ENCODE data around the gene SF3A2. TPM values are rescaled to one million over a fixed set of nuclear protein-coding genes. Genes with fewer than 3 reads are reported as not detected.

SF3A2 gene
- 25.3 and 25.8 TPM in 2 replicates for total RNA-seq (2012; rRNA removed)

GRCh38 chr19:2236314-2237050 lies at the start of gene SF3A2, which contains the start of gene PLEKHJ1:
SF3A2 (plus strand) TSS chr19:2236824; CDS start chr19:2243419, 6,595 bp downstream.
PLEKHJ1 (minus strand) TSS chr19:2236329; CDS start chr19:2236248, 81 bp downstream.
- Histone ChIP-seq H3K27me3 (ENCODE audit: control insufficient read depth, insufficient read depth, low read length) (no peaks in the 10 kb centered on the region), H3K36me3 (ENCODE audit: insufficient read depth, low read length) (peaks cover 24% of the 10 kb centered on the region), H3K9me3 (replicated peaks; ENCODE audit: low read length) (no peaks in the 10 kb centered on the region), H3K4me2 (ENCODE audit: low read length) (peak within 1 kb of the TSS; percentile 99), H3K4me1 (ENCODE audit: control insufficient read depth, insufficient read depth, low read length) (peaks cover 52% of the 10 kb centered on the region), H3K9ac (ENCODE audit: low read depth, low read length) (peak within 1 kb of the TSS; percentile 94), H3K4me3 (ENCODE audit: low read length) (peak within 1 kb of the TSS; percentile 90)

GRCh38 chr19:2187159-2187558 lies 49.5 kb upstream of the SF3A2 start:
- no peak overlapping the region for H3K4me2 ChIP-seq (ENCODE audit: low read length)
- no peaks in the 10 kb centered on the region for H3K9me3 ChIP-seq (replicated peaks; ENCODE audit: low read length)
- peaks cover 39% of the 10 kb centered on the region for H3K4me1 ChIP-seq (ENCODE audit: control insufficient read depth, insufficient read depth, low read length)
- no peaks in the 10 kb centered on the region for H3K27me3 ChIP-seq (ENCODE audit: control insufficient read depth, insufficient read depth, low read length)
- peaks cover 79% of the 10 kb centered on the region for H3K36me3 ChIP-seq (ENCODE audit: insufficient read depth, low read length)
- H3K9ac ChIP-seq (ENCODE audit: low read depth, low read length), result no peak overlapping the region
- no peak overlapping the region for H3K4me3 ChIP-seq (ENCODE audit: low read length)

GRCh38 chr19:2188708-2189385 lies 47.8 kb upstream of the SF3A2 start:
- Histone ChIP-seq H3K36me3 (ENCODE audit: insufficient read depth, low read length) (peaks cover 80% of the 10 kb centered on the region), H3K9me3 (replicated peaks; ENCODE audit: low read length) (no peaks in the 10 kb centered on the region), H3K4me2 (ENCODE audit: low read length) (no peak overlapping the region), H3K9ac (ENCODE audit: low read depth, low read length) (no peak overlapping the region), H3K27me3 (ENCODE audit: control insufficient read depth, insufficient read depth, low read length) (no peaks in the 10 kb centered on the region), H3K4me3 (ENCODE audit: low read length) (no peak overlapping the region), H3K4me1 (ENCODE audit: control insufficient read depth, insufficient read depth, low read length) (peaks cover 25% of the 10 kb centered on the region)

- no peaks in the 10 kb centered on the region for H3K9me3 ChIP-seq (replicated peaks; ENCODE audit: low read length)
- H3K4me2 ChIP-seq (ENCODE audit: low read length), result no peak overlapping the region
- H3K4me1 ChIP-seq (ENCODE audit: control insufficient read depth, insufficient read depth, low read length), result peaks cover 25% of the 10 kb centered on the region
- H3K4me3 ChIP-seq (ENCODE audit: low read length), result no peak overlapping the region
- H3K27me3 ChIP-seq (ENCODE audit: control insufficient read depth, insufficient read depth, low read length), result no peaks in the 10 kb centered on the region
- H3K9ac ChIP-seq (ENCODE audit: low read depth, low read length), result no peak overlapping the region
- peaks cover 81% of the 10 kb centered on the region for H3K36me3 ChIP-seq (ENCODE audit: insufficient read depth, low read length)
Measured at GRCh38 chr19:2189880-2190279, 46.7 kb upstream of the SF3A2 start.

DNA sequence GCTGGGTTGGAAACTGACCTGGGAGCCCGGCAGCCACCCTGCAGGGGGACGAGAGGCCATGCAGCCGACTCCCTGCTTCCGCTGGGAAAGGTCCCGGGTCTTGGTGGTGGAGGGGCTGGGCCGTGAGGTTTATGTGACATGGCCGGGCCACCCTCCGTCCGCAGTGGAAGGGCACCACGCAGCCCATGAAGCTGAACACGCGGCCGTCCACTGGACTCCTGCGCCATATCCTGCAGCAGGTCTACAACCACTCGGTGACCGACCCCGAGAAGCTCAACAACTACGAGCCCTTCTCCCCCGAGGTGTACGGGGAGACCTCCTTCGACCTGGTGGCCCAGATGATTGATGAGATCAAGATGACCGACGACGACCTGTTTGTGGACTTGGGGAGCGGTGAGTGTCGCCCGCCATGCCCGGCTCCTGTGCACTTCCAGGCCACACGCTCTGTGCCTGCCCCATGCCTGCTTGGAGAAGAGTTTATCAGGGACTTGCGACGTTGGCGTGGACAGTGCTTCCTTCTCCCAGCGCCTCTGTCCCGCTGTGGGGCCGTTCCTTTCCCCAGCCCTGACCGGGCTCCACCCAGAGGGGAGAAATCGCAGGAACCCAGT lies 45.7 kb upstream of the SF3A2 start:
- no peaks in the 10 kb centered on the region for H3K27me3 ChIP-seq (ENCODE audit: control insufficient read depth, insufficient read depth, low read length)
- no peaks in the 10 kb centered on the region for H3K9me3 ChIP-seq (replicated peaks; ENCODE audit: low read length)
- peaks cover 19% of the 10 kb centered on the region for H3K4me1 ChIP-seq (ENCODE audit: control insufficient read depth, insufficient read depth, low read length)
- H3K9ac ChIP-seq (ENCODE audit: low read depth, low read length), result no peak overlapping the region
- no peak overlapping the region for H3K4me2 ChIP-seq (ENCODE audit: low read length)
- H3K36me3 ChIP-seq (ENCODE audit: insufficient read depth, low read length), result peaks cover 89% of the 10 kb centered on the region
- H3K4me3 ChIP-seq (ENCODE audit: low read length), result no peak overlapping the region

- H3K4me2 ChIP-seq (ENCODE audit: low read length), result no peak overlapping the region
- H3K9ac ChIP-seq (ENCODE audit: low read depth, low read length), result no peak overlapping the region
- H3K36me3 ChIP-seq (ENCODE audit: insufficient read depth, low read length), result peaks cover 88% of the 10 kb centered on the region
- H3K27me3 ChIP-seq (ENCODE audit: control insufficient read depth, insufficient read depth, low read length), result no peaks in the 10 kb centered on the region
- H3K4me1 ChIP-seq (ENCODE audit: control insufficient read depth, insufficient read depth, low read length), result peaks cover 12% of the 10 kb centered on the region
- H3K4me3 ChIP-seq (ENCODE audit: low read length), result no peak overlapping the region
- no peaks in the 10 kb centered on the region for H3K9me3 ChIP-seq (replicated peaks; ENCODE audit: low read length)
Measured at GRCh38 chr19:2191456-2192310, 44.9 kb upstream of the SF3A2 start.

DNA sequence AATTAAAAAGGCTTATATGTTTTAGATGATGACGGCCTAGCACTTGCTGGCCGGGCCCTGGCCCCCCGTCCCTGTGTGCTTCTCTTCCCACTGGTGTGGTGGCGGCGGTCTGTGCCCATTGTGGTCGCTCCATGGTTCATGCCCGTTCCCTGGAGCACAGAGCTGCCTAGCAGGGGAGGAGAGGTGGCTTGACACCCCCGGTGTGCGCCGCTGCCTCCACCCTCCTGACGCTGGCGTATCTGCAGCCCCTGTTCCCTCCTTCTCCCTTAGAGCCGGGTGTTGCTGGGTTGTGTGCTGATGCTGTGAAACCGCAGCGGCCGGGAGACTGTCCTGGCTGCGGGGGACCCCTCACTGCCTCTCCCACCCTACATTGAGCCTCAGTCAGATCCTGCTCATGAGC lies 43.8 kb upstream of the SF3A2 start:
- no peak overlapping the region for H3K9ac ChIP-seq (ENCODE audit: low read depth, low read length)
- peaks cover 91% of the 10 kb centered on the region for H3K36me3 ChIP-seq (ENCODE audit: insufficient read depth, low read length)
- H3K9me3 ChIP-seq (replicated peaks; ENCODE audit: low read length), result no peaks in the 10 kb centered on the region
- peaks cover 6% of the 10 kb centered on the region for H3K4me1 ChIP-seq (ENCODE audit: control insufficient read depth, insufficient read depth, low read length)
- H3K4me3 ChIP-seq (ENCODE audit: low read length), result no peak overlapping the region
- no peak overlapping the region for H3K4me2 ChIP-seq (ENCODE audit: low read length)
- no peaks in the 10 kb centered on the region for H3K27me3 ChIP-seq (ENCODE audit: control insufficient read depth, insufficient read depth, low read length)

GRCh38 chr19:2193807-2194206 lies 42.8 kb upstream of the SF3A2 start:
- no peak overlapping the region for H3K9ac ChIP-seq (ENCODE audit: low read depth, low read length)
- no peaks in the 10 kb centered on the region for H3K9me3 ChIP-seq (replicated peaks; ENCODE audit: low read length)
- no peak overlapping the region for H3K4me2 ChIP-seq (ENCODE audit: low read length)
- H3K36me3 ChIP-seq (ENCODE audit: insufficient read depth, low read length), result peaks cover 84% of the 10 kb centered on the region
- no peaks in the 10 kb centered on the region for H3K27me3 ChIP-seq (ENCODE audit: control insufficient read depth, insufficient read depth, low read length)
- peaks cover 6% of the 10 kb centered on the region for H3K4me1 ChIP-seq (ENCODE audit: control insufficient read depth, insufficient read depth, low read length)
- H3K4me3 ChIP-seq (ENCODE audit: low read length), result no peak overlapping the region

DNA sequence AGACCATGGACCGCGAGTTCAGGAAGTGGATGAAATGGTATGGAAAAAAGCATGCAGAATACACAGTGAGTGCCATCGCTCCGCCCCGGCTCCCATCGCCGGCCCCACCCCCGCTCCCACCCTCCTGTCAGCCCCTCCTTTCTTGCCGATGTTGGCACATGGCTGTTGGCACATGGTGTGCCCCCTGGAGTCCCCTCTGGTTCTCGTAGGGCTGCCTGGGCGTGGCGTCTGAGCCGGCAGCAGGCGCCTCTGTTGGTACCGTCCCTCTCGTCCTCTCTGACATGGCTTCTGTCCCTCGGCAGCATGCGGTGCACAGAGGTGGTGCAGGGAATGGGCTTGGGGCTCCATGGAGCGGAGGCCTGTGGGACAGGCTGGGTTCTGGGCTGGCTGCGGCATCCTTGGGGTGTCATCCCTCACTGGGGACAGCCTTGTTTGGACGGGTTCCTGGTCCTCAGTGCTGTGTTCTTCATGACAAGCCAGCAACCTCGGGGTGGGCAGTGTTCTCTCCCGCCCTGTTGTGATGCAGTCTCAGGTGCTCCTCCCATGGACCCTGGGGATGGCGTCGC lies 42.0 kb upstream of the SF3A2 start:
- no peak overlapping the region for H3K4me3 ChIP-seq (ENCODE audit: low read length)
- no peak overlapping the region for H3K4me2 ChIP-seq (ENCODE audit: low read length)
- no peak overlapping the region for H3K9ac ChIP-seq (ENCODE audit: low read depth, low read length)
- no peaks in the 10 kb centered on the region for H3K27me3 ChIP-seq (ENCODE audit: control insufficient read depth, insufficient read depth, low read length)
- no peaks in the 10 kb centered on the region for H3K4me1 ChIP-seq (ENCODE audit: control insufficient read depth, insufficient read depth, low read length)
- H3K36me3 ChIP-seq (ENCODE audit: insufficient read depth, low read length), result peaks cover 78% of the 10 kb centered on the region
- no peaks in the 10 kb centered on the region for H3K9me3 ChIP-seq (replicated peaks; ENCODE audit: low read length)

GRCh38 chr19:2195361-2195760 lies 41.3 kb upstream of the SF3A2 start:
- Histone ChIP-seq H3K9ac (ENCODE audit: low read depth, low read length) (no peak overlapping the region), H3K27me3 (ENCODE audit: control insufficient read depth, insufficient read depth, low read length) (no peaks in the 10 kb centered on the region), H3K4me2 (ENCODE audit: low read length) (no peak overlapping the region), H3K36me3 (ENCODE audit: insufficient read depth, low read length) (peaks cover 78% of the 10 kb centered on the region), H3K4me3 (ENCODE audit: low read length) (no peak overlapping the region), H3K9me3 (replicated peaks; ENCODE audit: low read length) (no peaks in the 10 kb centered on the region), H3K4me1 (ENCODE audit: control insufficient read depth, insufficient read depth, low read length) (no peaks in the 10 kb centered on the region)

DNA sequence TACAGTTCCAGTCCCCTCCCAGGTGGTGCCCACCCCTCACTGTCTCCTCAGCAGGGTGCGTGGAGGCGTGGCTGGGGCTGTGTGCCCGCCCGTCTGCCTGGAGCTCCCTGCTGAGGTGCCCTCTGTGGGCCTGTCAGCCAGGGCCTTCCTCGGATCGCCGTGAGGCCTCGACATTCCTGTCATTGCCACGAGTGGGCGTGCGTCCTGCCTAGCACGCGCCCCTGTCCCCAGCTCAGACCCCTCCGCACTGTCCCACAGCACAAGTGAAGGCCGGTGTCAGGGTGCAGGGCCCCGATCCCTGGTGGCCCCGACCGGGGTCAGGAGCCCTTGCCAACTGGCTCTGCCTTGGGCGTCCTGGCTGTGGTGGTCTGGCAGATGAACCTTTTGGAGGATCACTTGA lies 40.7 kb upstream of the SF3A2 start:
- Histone ChIP-seq H3K9ac (ENCODE audit: low read depth, low read length) (no peak overlapping the region), H3K4me2 (ENCODE audit: low read length) (no peak overlapping the region), H3K4me3 (ENCODE audit: low read length) (no peak overlapping the region), H3K9me3 (replicated peaks; ENCODE audit: low read length) (no peaks in the 10 kb centered on the region), H3K4me1 (ENCODE audit: control insufficient read depth, insufficient read depth, low read length) (no peaks in the 10 kb centered on the region), H3K27me3 (ENCODE audit: control insufficient read depth, insufficient read depth, low read length) (no peaks in the 10 kb centered on the region), H3K36me3 (ENCODE audit: insufficient read depth, low read length) (peaks cover 78% of the 10 kb centered on the region)

Measured in skeletal muscle satellite cell (primary cell).